SH-SY5Y (cell line): ENCODE results near the gene CTNNA3.

Experiments
- GATA2 ChIP-seq: IDR thresholded peaks from 2 replicates; pipeline ENCODE4 v1.6.1; 2011; ENCODE audit warnings: mild to moderate bottlenecking, low read depth, low read length
- GATA3 ChIP-seq: IDR thresholded peaks from 2 replicates; pipeline ENCODE4 v1.6.1; 2011; ENCODE audit warnings: low read depth, mild to moderate bottlenecking, low read length, moderate library complexity

GRCh38 chr10:66337211-66337610 is 1358.8 kb downstream of the CTNNA3 start:
- TF ChIP-seq GATA3 (no peak), GATA2 (no peak)
